Gastrocnemius medialis (tissue), 4 donors: ENCODE results near the gene EME2. TPM values are rescaled to one million over a fixed set of nuclear protein-coding genes. Genes with fewer than 3 reads are reported as not detected.

Experiments
- ATAC-seq, 2 donors: fragments of 150-250 bp; one replicate each; pipeline ENCODE4 v1.9.1; 2016
- DNase-seq, 2 donors: peaks; one replicate each; pipeline ENCODE4 v3.0.0-alpha.2; 2019
- H3K27ac ChIP-seq, 4 donors: fragments of 200-600 bp; sonication (generic); 1 replicate in 1 of 4; 2 replicates in 3 of 4; pipeline ENCODE4 v1.5.1; 2016 to 2018; ENCODE audit warnings: mild to moderate bottlenecking in 2 of 4, moderate library complexity in 1 of 4
- H3K27me3 ChIP-seq, 3 donors: fragments of 200-600 bp; sonication (generic) in 2 of 3; 1 replicate in 1 of 3; 2 replicates in 2 of 3; pipeline versions ENCODE4 v1.5.1 to v1.6.0; 2016 to 2019; ENCODE audit warnings: mild to moderate bottlenecking in 1 of 3, moderate library complexity in 1 of 3
- H3K36me3 ChIP-seq, 2 donors: fragments of 200-600 bp; sonication (generic) in 1 of 2; one replicate each; pipeline ENCODE4 v1.5.1; 2017 to 2018
- H3K4me1 ChIP-seq, 2 donors: fragments of 200-600 bp; sonication (generic) in 1 of 2; one replicate each; pipeline ENCODE4 v1.5.1; 2016 to 2017; ENCODE audit warnings: mild to moderate bottlenecking in 2 of 2
- H3K4me3 ChIP-seq, 4 donors: fragments of 200-600 bp; sonication (generic) in 3 of 4; 1 replicate in 1 of 4; 2 replicates in 3 of 4; pipeline ENCODE4 v1.5.1; 2016 to 2019; ENCODE audit warnings: mild to moderate bottlenecking in 2 of 4
- H3K9me3 ChIP-seq, 3 donors: fragments of 200-600 bp; sonication (generic) in 2 of 3; 1 replicate in 1 of 3; 2 replicates in 2 of 3; pipeline ENCODE4 v1.5.1; 2016 to 2019
- POLR2A ChIP-seq, 2 donors: fragments of 450-650 bp; IDR thresholded peaks; one replicate each; pipeline ENCODE4 v1.6.1; 2017; ENCODE audit warnings: antibody characterized with exemption in 2 of 2, mild to moderate bottlenecking in 2 of 2, moderate library complexity in 2 of 2
- in situ Hi-C, 4 donors: fragments of 200-750 bp; cut with MboI; loops; one replicate each; pipeline versions ENCODE4 v1.15.0 to v1.8.0; 2017; ENCODE audit warnings: low sequenced_read_pairs in 4 of 4
- intact Hi-C: fragments of 100-400 bp; cut with DNase I; formaldehyde crosslinking; loops from one replicate; pipeline ENCODE4 v1.15.1; 2023; ENCODE audit warnings: low total_unique reads
- total RNA-seq, 4 donors: library from RNA; depleted of rRNA; stranded (reverse); fragments of >200 nt; gene quantifications; one replicate each; pipeline versions ENCODE4 v1.1.0 to v1.2.3, GENCODE V29; 2016
- TF ChIP-seq, protein P1 (sequence below), 5 experiments: fragments of 450-650 bp in 3 of 5; fragments of 200-600 bp in 2 of 5; sonication (generic) in 2 of 5; IDR thresholded peaks in 4 of 5; conservative IDR thresholded peaks in 1 of 5; 1 replicate in 4 of 5; 2 replicates in 1 of 5; pipeline ENCODE4 v1.5.1; 2016 to 2019; ENCODE audit warnings: antibody characterized with exemption in 5 of 5, mild to moderate bottlenecking in 3 of 5, moderate library complexity in 3 of 5

The EME2 gene
- total RNA-seq, 4 donors from 2014 or later: 2.1 to 9.2 (median 6.2) TPM

GRCh38 chr16:1757714-1758461 is 14.7 kb upstream of the EME2 start:
- Histone ChIP-seq H3K4me3 (no peak overlapping the region), H3K36me3 (peaks cover 0 to 58% of the 10 kb centered on the region in 2 donors), H3K27me3 (no peaks in the 10 kb centered on the region), H3K27ac (no peak overlapping the region), H3K9me3 (no peaks in the 10 kb centered on the region), H3K4me1 (no peaks in the 10 kb centered on the region)
- in situ Hi-C loops (no loop called here), intact Hi-C loops (no loop called here)
- DNase-seq: no peak
- ATAC-seq: no peak
- TF ChIP-seq, protein P1, sequence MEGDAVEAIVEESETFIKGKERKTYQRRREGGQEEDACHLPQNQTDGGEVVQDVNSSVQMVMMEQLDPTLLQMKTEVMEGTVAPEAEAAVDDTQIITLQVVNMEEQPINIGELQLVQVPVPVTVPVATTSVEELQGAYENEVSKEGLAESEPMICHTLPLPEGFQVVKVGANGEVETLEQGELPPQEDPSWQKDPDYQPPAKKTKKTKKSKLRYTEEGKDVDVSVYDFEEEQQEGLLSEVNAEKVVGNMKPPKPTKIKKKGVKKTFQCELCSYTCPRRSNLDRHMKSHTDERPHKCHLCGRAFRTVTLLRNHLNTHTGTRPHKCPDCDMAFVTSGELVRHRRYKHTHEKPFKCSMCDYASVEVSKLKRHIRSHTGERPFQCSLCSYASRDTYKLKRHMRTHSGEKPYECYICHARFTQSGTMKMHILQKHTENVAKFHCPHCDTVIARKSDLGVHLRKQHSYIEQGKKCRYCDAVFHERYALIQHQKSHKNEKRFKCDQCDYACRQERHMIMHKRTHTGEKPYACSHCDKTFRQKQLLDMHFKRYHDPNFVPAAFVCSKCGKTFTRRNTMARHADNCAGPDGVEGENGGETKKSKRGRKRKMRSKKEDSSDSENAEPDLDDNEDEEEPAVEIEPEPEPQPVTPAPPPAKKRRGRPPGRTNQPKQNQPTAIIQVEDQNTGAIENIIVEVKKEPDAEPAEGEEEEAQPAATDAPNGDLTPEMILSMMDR (IDR thresholded peaks at IDR 0.05 in 4 of 5, conservative IDR thresholded peaks at IDR 0.05 in 1 of 5): no peak
- no peak for TF ChIP-seq POLR2A (IDR thresholded peaks at IDR 0.05)

- H3K27ac ChIP-seq: no peak overlapping the region
- H3K36me3 ChIP-seq: peaks cover 0 to 60% of the 10 kb centered on the region in 2 donors
- no peaks in the 10 kb centered on the region for H3K4me1 ChIP-seq
- TF ChIP-seq, protein P1 (IDR thresholded peaks at IDR 0.05 in 4 of 5, conservative IDR thresholded peaks at IDR 0.05 in 1 of 5): no peak
- no peak for TF ChIP-seq POLR2A (IDR thresholded peaks at IDR 0.05)
- DNase-seq (no peak), ATAC-seq (no peak)
- intact Hi-C loops: no loop called here
- no peak overlapping the region for H3K4me3 ChIP-seq
- in situ Hi-C loops: no loop called here
- H3K27me3 ChIP-seq: no peaks in the 10 kb centered on the region
- no peaks in the 10 kb centered on the region for H3K9me3 ChIP-seq
These were observed 13.7 kb upstream of the EME2 start for GRCh38 chr16:1758923-1759322.

GRCh38 chr16:1759511-1759910 is 13.1 kb upstream of the EME2 start:
- Histone ChIP-seq H3K4me3 (no peak overlapping the region), H3K27me3 (no peaks in the 10 kb centered on the region), H3K27ac (no peak overlapping the region), H3K9me3 (no peaks in the 10 kb centered on the region), H3K4me1 (no peaks in the 10 kb centered on the region), H3K36me3 (peaks cover 0 to 58% of the 10 kb centered on the region in 2 donors)
- TF ChIP-seq POLR2A (IDR thresholded peaks at IDR 0.05): no peak
- TF ChIP-seq, protein P1 (IDR thresholded peaks at IDR 0.05 in 4 of 5, conservative IDR thresholded peaks at IDR 0.05 in 1 of 5): no peak
- in situ Hi-C loops: no loop called here
- no peak for ATAC-seq
- no peak for DNase-seq
- intact Hi-C loops: no loop called here

DNA sequence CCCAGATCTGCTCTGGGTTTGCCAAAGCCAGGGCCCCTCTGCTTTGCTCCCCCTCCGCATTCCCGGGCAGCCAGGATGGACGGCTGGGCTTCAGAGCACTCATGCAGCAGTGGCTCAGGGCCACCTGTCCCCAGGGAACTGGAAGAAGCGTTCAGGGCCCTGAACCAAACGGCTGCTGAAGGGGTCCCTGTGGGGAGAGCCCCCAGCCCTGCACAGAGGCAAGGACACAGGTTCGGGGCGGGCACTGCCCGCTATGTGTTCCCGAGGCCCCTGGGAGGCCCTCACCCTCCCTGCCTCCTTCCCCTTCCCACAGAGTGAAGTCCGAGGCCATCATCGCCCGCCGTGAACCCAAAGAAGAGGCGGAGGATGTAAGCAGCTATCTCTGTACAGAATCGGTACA is 11.7 kb upstream of the EME2 start:
- no peaks in the 10 kb centered on the region for H3K27me3 ChIP-seq
- intact Hi-C loops: loop anchor here (5.0 kb wide), 1 partner anchor 334 kb away; no protein-coding TSS in a partner anchor
- in situ Hi-C loops: no loop called here
- no peaks in the 10 kb centered on the region for H3K9me3 ChIP-seq
- H3K4me3 ChIP-seq: no peak overlapping the region
- DNase-seq (no peak), ATAC-seq (no peak)
- no peaks in the 10 kb centered on the region for H3K4me1 ChIP-seq
- H3K36me3 ChIP-seq: peaks cover 0 to 65% of the 10 kb centered on the region in 2 donors
- no peak overlapping the region for H3K27ac ChIP-seq
- TF ChIP-seq, protein P1 (IDR thresholded peaks at IDR 0.05 in 4 of 5, conservative IDR thresholded peaks at IDR 0.05 in 1 of 5): no peak
